B cell (primary cell): ENCODE results near the gene RCHY1. TPM values are rescaled to one million over a fixed set of nuclear protein-coding genes. Genes with fewer than 3 reads are reported as not detected.

Source experiments
- ATAC-seq: fragments of 200-7000 bp; cut with Tn5 transposase; one replicate; pipeline ENCODE4 v1.10.0; 2021; ENCODE audit warnings: low read depth, mild to moderate bottlenecking, moderate number of reproducible peaks, moderate library complexity
- CTCF ChIA-PET: fragments of 350-600 bp; sonication (Branson Sonifier 250); formaldehyde crosslinking; loops from one replicate; lab custom pipeline; 2021; ENCODE audit warnings: antibody characterized with exemption, inconsistent platforms; lab: Charles Lee
- POLR2A ChIA-PET: fragments of 350-600 bp; sonication (Branson Sonifier 250); formaldehyde crosslinking; loops from one replicate; lab custom pipeline; 2021; ENCODE audit warnings: antibody characterized with exemption; lab: Charles Lee
- DNase-seq: peaks from one replicate; pipeline ENCODE4 v3.0.0; 2013
- H2AFZ ChIP-seq: 2 replicates; pipeline ENCODE4 v1.6.1; 2012; ENCODE audit warnings: mild to moderate bottlenecking, low read depth, low read length; ENCODE audit not compliant: insufficient read depth, poor library complexity, severe bottlenecking
- H3K27ac ChIP-seq, 2 donors: 1 replicate in 1 of 2; 2 replicates in 1 of 2; pipeline ENCODE4 v1.5.1; 2012 to 2013; ENCODE audit warnings: low read length in 2 of 2, mild to moderate bottlenecking in 2 of 2, moderate library complexity in 1 of 2
- H3K27me3 ChIP-seq, 4 experiments: fragments of 200-600 bp in 1 of 4; sonication (generic) in 1 of 4; replicated peaks in 1 of 4; 1 replicate in 2 of 4; 2 replicates in 2 of 4; pipeline versions ENCODE4 v1.6.1 to v1.7.0; 2013 to 2016; ENCODE audit warnings: low read length in 3 of 4, mild to moderate bottlenecking in 2 of 4, mixed read lengths in 1 of 4, moderate library complexity in 1 of 4; ENCODE audit not compliant: insufficient read depth in 4 of 4, control insufficient read depth in 3 of 4; ENCODE audit errors: control extremely low read depth in 1 of 4
- H3K36me3 ChIP-seq, 2 experiments: replicated peaks in 1 of 2; 1 replicate in 1 of 2; 2 replicates in 1 of 2; pipeline versions ENCODE4 v1.6.1 to v1.7.1; 2013; ENCODE audit warnings: low read length in 1 of 2; ENCODE audit not compliant: insufficient read depth in 2 of 2, control insufficient read depth in 1 of 2; ENCODE audit errors: control extremely low read depth in 1 of 2, extremely low read depth in 1 of 2
- H3K4me1 ChIP-seq, 2 donors: fragments of 200-600 bp in 1 of 2; sonication (generic) in 1 of 2; 1 replicate in 1 of 2; 2 replicates in 1 of 2; pipeline versions ENCODE4 v1.5.1 to v1.6.1; 2013 to 2017; ENCODE audit warnings: low read length in 2 of 2; ENCODE audit not compliant: control insufficient read depth in 2 of 2, insufficient read depth in 2 of 2
- H3K4me2 ChIP-seq: replicated peaks from 2 replicates; pipeline ENCODE3; 2012; ENCODE audit warnings: mild to moderate bottlenecking, low read depth, low read length; ENCODE audit not compliant: poor library complexity, severe bottlenecking
- H3K4me3 ChIP-seq, 5 experiments: fragments of 200-600 bp in 1 of 5; sonication (generic) in 1 of 5; 1 replicate in 3 of 5; 2 replicates in 2 of 5; pipeline versions ENCODE4 v1.5.1 to v1.7.0; 2011 to 2016; ENCODE audit warnings: low read length in 4 of 5, mild to moderate bottlenecking in 4 of 5, low read depth in 2 of 5, control low read depth in 1 of 5, moderate library complexity in 1 of 5; ENCODE audit not compliant: insufficient read depth in 1 of 5; ENCODE audit errors: control extremely low read depth in 1 of 5, extremely low read depth in 1 of 5
- H3K79me2 ChIP-seq: fragments of 200-600 bp; sonication (generic); one replicate; pipeline ENCODE4 v1.6.0; 2016; ENCODE audit warnings: low read length; ENCODE audit not compliant: control insufficient read depth, insufficient read depth
- H3K9ac ChIP-seq: fragments of 200-600 bp; sonication (generic); 2 replicates; pipeline ENCODE4 v1.6.1; 2017; ENCODE audit warnings: mild to moderate bottlenecking, low read length, moderate library complexity
- H3K9me3 ChIP-seq, 3 donors: one replicate each; pipeline versions ENCODE4 v1.6.1 to v1.7.1; 2013; ENCODE audit warnings: low read length in 2 of 3; ENCODE audit not compliant: control insufficient read depth in 2 of 3, insufficient read depth in 1 of 3; ENCODE audit errors: control extremely low read depth in 1 of 3
- H4K20me1 ChIP-seq: 2 replicates; pipeline ENCODE4 v1.6.0; 2012; ENCODE audit warnings: mild to moderate bottlenecking, low read length; ENCODE audit not compliant: insufficient read depth, control insufficient read depth, poor library complexity, severe bottlenecking
- H3K27ac Mint-ChIP-seq: one replicate; pipeline ENCODE4 v1.8.0; 2021; ENCODE audit warnings: mixed read lengths
- H3K27me3 Mint-ChIP-seq: one replicate; pipeline ENCODE4 v1.8.0; 2021; ENCODE audit warnings: mixed read lengths
- H3K4me1 Mint-ChIP-seq: one replicate; pipeline ENCODE4 v1.8.0; 2021; ENCODE audit warnings: mixed read lengths
- H3K4me3 Mint-ChIP-seq: one replicate; pipeline ENCODE4 v1.8.0; 2021; ENCODE audit warnings: mixed read lengths
- H3K9me3 Mint-ChIP-seq: one replicate; pipeline ENCODE4 v1.8.0; 2022; ENCODE audit warnings: mixed read lengths; ENCODE audit not compliant: insufficient read depth
- EZH2 ChIP-seq: IDR thresholded peaks from 2 replicates; pipeline ENCODE4 v1.6.1; 2012; ENCODE audit warnings: borderline replicate concordance, low read depth, mild to moderate bottlenecking, moderate library complexity, low read length; ENCODE audit not compliant: insufficient read depth, poor library complexity, severe bottlenecking
- WGBS: methylation state at CpG from one replicate; pipeline ENCODE4 v1.1.5; 2013; ENCODE audit warnings: missing lambda C conversion rate; ENCODE audit not compliant: insufficient coverage; 5-methylcytosine and 5-hydroxymethylcytosine counted together
- intact Hi-C: fragments of 100-400 bp; cut with micrococcal nuclease; formaldehyde crosslinking; loops from one replicate; pipeline ENCODE4 v1.10.0; 2022
- polyA plus RNA-seq: library from polyadenylated mRNA; depleted of rRNA; stranded (reverse); fragments of >200 nt; gene quantifications from 2 replicates; pipeline ENCODE4 v1.2.3, GENCODE V29; 2012
- total RNA-seq, 2 donors: library from RNA; stranded (reverse); fragments of 120-200 nt in 1 of 2; gene quantifications; 1 replicate in 1 of 2; 2 replicates in 1 of 2; pipeline versions ENCODE4 v1.2.3 to v1.2.4, GENCODE V29; 2013 to 2022
- TF ChIP-seq, protein P1 (sequence below): fragments of 200-600 bp; IDR thresholded peaks from one replicate; pipeline ENCODE4 v1.8.0; 2022; ENCODE audit warnings: antibody characterized with exemption, mild to moderate bottlenecking

RCHY1 gene
- total and polyA plus RNA-seq, 2 donors (not counting 1 experiment from before 2014, with no cell fraction given): 19.8 to 33.3 TPM

- Mint-ChIP-seq H3K27ac (no peak overlapping the region), H3K9me3 (peaks cover 2% of the 10 kb centered on the region), H3K4me3 (no peak overlapping the region), H3K27me3 (no peaks in the 10 kb centered on the region), H3K4me1 (no peaks in the 10 kb centered on the region)
- no peaks in the 10 kb centered on the region for H3K79me2 ChIP-seq
- H2AFZ ChIP-seq: no peak overlapping the region
- no peak for TF ChIP-seq EZH2
- TF ChIP-seq, protein P1, sequence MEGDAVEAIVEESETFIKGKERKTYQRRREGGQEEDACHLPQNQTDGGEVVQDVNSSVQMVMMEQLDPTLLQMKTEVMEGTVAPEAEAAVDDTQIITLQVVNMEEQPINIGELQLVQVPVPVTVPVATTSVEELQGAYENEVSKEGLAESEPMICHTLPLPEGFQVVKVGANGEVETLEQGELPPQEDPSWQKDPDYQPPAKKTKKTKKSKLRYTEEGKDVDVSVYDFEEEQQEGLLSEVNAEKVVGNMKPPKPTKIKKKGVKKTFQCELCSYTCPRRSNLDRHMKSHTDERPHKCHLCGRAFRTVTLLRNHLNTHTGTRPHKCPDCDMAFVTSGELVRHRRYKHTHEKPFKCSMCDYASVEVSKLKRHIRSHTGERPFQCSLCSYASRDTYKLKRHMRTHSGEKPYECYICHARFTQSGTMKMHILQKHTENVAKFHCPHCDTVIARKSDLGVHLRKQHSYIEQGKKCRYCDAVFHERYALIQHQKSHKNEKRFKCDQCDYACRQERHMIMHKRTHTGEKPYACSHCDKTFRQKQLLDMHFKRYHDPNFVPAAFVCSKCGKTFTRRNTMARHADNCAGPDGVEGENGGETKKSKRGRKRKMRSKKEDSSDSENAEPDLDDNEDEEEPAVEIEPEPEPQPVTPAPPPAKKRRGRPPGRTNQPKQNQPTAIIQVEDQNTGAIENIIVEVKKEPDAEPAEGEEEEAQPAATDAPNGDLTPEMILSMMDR: no peak
- H3K9ac ChIP-seq: no peak overlapping the region
- ATAC-seq: no peak
- H3K4me1 ChIP-seq: no peaks in the 10 kb centered on the region
- peaks cover 15 to 25% of the 10 kb centered on the region in 2 experiments for H3K36me3 ChIP-seq
- peaks cover 0 to 4% (median 0%) of the 10 kb centered on the region in 3 donors for H3K9me3 ChIP-seq
- no peak overlapping the region for H3K4me2 ChIP-seq
- CTCF ChIA-PET: no interaction called here
- no peak overlapping the region for H3K4me3 ChIP-seq
- WGBS: 100% methylated on average over 3 of the region's 3 CpGs
- no peak overlapping the region for H3K27ac ChIP-seq
- intact Hi-C loops: no loop called here
- no peak for DNase-seq
- H4K20me1 ChIP-seq: no peaks in the 10 kb centered on the region
- H3K27me3 ChIP-seq: no peaks in the 10 kb centered on the region
- POLR2A ChIA-PET: no interaction called here
These were observed 37.0 kb downstream of the RCHY1 start for GRCh38 chr4:75477201-75477600.

- DNase-seq (no peak), ATAC-seq (no peak)
- Histone ChIP-seq H3K79me2 (no peaks in the 10 kb centered on the region), H3K4me2 (no peak overlapping the region), H3K9ac (no peak overlapping the region), H3K9me3 (no peaks in the 10 kb centered on the region), H3K27me3 (no peaks in the 10 kb centered on the region), H3K4me3 (no peak overlapping the region), H2AFZ (no peak overlapping the region), H3K27ac (no peak overlapping the region), H3K4me1 (no peaks in the 10 kb centered on the region), H4K20me1 (no peaks in the 10 kb centered on the region), H3K36me3 (no peaks in the 10 kb centered on the region)
- no peaks in the 10 kb centered on the region for H3K27me3 Mint-ChIP-seq
- no peaks in the 10 kb centered on the region for H3K9me3 Mint-ChIP-seq
- intact Hi-C loops: loop anchor here (5.0 kb wide), 1 partner anchor 593 kb away; no protein-coding TSS in a partner anchor
- no peak overlapping the region for H3K4me3 Mint-ChIP-seq
- no peak overlapping the region for H3K27ac Mint-ChIP-seq
- POLR2A ChIA-PET: no interaction called here
- WGBS: no CpG with 5 or more reads among the region's 1 CpG
- CTCF ChIA-PET: no interaction called here
- no peaks in the 10 kb centered on the region for H3K4me1 Mint-ChIP-seq
- TF ChIP-seq EZH2: no peak
- TF ChIP-seq, protein P1: no peak
These were observed 43.5 kb downstream of the RCHY1 start for GRCh38 chr4:75470738-75471137.
